ENCODE measurements around the gene IFITM1. TPM values are rescaled to one million over a fixed set of nuclear protein-coding genes. Genes with fewer than 3 reads are reported as not detected.

IFITM1 gene
- total and polyA plus RNA-seq, 2 of the 13 experiments (the other 11 are each of a cell fraction or from before 2014, with no cell fraction given), result 0.38 to 11.1 TPM

DNA sequence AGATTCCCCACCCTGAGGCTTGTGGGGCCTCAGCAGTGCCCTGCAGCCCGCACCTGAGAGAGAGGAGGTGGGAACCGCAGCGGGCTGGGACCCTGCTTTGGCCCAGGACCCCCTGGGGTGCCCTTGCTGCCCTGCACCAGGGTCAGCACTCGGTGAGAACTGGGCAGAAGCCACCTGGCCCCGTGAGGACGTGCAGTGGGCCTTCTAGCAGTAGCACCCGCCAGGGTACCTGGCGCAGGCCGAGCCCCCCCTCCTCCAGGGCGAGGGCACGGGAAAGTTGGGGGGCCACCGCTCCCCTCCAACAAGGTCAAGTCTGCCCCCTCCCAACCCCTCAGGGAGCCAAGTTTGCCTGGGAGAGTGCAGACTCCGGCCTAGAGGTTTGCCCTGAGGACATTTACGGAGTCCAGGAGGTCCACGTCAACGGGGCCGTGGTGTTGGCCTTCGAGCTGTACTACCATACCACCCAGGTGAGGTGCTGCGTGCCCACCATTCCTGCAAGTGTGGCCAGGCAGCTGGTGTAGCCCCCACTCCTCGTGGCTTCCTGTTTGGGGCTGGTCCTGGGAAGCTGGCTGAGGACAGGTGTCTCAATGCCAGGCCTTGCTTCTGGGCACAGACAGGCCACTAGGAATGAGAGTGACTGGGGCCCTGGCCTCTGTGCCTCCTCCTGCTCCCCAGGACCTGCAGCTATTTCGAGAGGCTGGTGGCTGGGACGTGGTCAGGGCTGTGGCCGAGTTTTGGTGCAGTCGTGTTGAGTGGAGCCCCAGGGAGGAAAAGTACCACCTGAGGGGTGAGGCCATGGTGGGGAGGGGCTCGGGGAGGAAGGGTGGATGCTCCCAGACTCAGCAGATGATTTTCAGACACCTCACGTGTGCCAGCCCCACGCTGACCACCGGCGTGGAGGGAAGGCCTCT lies 21.4 kb upstream of the IFITM1 start:
- 93% methylated on average over 10 of the region's 29 CpGs for WGBS (ENCODE audit: low lambda C conversion rate)
- Histone ChIP-seq H2AFZ (ENCODE audit: low read length) (no peak overlapping the region), H3K4me1 (ENCODE audit: insufficient read depth, low read length) (peaks cover 26% of the 10 kb centered on the region), H3K36me3 (replicated peaks in 1 of 2; ENCODE audit: control insufficient read depth in 1 of 2, insufficient read depth in 2 of 2, low read length in 2 of 2) (0 out of 5 replicates have a peak, but pooled peaks cover 0 to 2% of the 10 kb centered on the region in 2 experiments), H3K4me3 (replicated peaks in 1 of 3; ENCODE audit: insufficient read depth in 1 of 3, low read depth in 2 of 3, low read length in 3 of 3) (no peak overlapping the region), H3K27me3 (ENCODE audit: control insufficient read depth in 1 of 2, insufficient read depth in 2 of 2, low read length in 2 of 2) (peaks cover 5 to 13% of the 10 kb centered on the region in 2 experiments), H3K27ac (ENCODE audit: extremely low read length, insufficient read depth, low read length) (no peak overlapping the region), H3K9ac (ENCODE audit: insufficient read depth, low read depth, low read length) (no peak overlapping the region), H3K79me2 (ENCODE audit: insufficient read depth, low read length) (no peaks in the 10 kb centered on the region), H4K20me1 (ENCODE audit: insufficient read depth, low read length) (no peaks in the 10 kb centered on the region), H3K9me3 (ENCODE audit: low read length) (no peaks in the 10 kb centered on the region), H3K4me2 (ENCODE audit: low read depth, low read length) (no peak overlapping the region)
- intact Hi-C loops (cut with micrococcal nuclease; ENCODE audit: unreplicated experiment) (no loop called here), in situ Hi-C loops (cut with HindIII; ENCODE audit: extremely low pct_ligation_motif_present, low pct_unique_long_range_greater_than_20kb) (no loop called here)
- FAIRE-seq (no peak), DNase-seq (ENCODE audit: low spot score) (no peak), ATAC-seq (no peak)
- POLR2A ChIA-PET, result no interaction called here
- CTCF ChIA-PET (ENCODE audit: low intra/inter-chr PET ratio, low total read pairs), result no interaction called here
- no TSS peak for BruUV-seq (replicated peaks)
- TF ChIP-seq RBFOX2 (IDR thresholded peaks at IDR 0.05; ENCODE audit: low read depth, low read length), result no peak
- no peak for TF ChIP-seq ZFP41 (CRISPR knock-in tag; IDR thresholded peaks at IDR 0.05; ENCODE audit: borderline replicate concordance)
- no peak for TF ChIP-seq RFX3 (CRISPR knock-in tag; IDR thresholded peaks at IDR 0.05)
- TF ChIP-seq, protein P1, sequence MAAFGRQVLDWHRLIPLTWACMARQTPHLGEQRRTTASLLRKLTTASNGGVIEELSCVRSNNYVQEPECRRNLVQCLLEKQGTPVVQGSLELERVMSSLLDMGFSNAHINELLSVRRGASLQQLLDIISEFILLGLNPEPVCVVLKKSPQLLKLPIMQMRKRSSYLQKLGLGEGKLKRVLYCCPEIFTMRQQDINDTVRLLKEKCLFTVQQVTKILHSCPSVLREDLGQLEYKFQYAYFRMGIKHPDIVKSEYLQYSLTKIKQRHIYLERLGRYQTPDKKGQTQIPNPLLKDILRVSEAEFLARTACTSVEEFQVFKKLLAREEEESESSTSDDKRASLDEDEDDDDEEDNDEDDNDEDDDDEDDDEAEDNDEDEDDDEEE (CRISPR knock-in tag; IDR thresholded peaks at IDR 0.05), result no peak
- no peak for TF ChIP-seq FOSL1 (CRISPR knock-in tag; IDR thresholded peaks at IDR 0.05; ENCODE audit: borderline replicate concordance)
- TF ChIP-seq HNRNPK (IDR thresholded peaks at IDR 0.05; ENCODE audit: low read depth, low read length, poor library complexity, severe bottlenecking), result no peak
- TF ChIP-seq STAG1 (CRISPR knock-in tag; IDR thresholded peaks at IDR 0.05), result no peak
- no peak for TF ChIP-seq PBX3 (CRISPR knock-in tag; IDR thresholded peaks at IDR 0.05; ENCODE audit: borderline replicate concordance)
- TF ChIP-seq ZNF513 (CRISPR knock-in tag; conservative IDR thresholded peaks at IDR 0.05), result no peak
- no peak for TF ChIP-seq SPEN (CRISPR knock-in tag; IDR thresholded peaks at IDR 0.05; ENCODE audit: low read depth)
- TF ChIP-seq ZFY (CRISPR knock-in tag; IDR thresholded peaks at IDR 0.05), result no peak
- TF ChIP-seq HHEX (CRISPR knock-in tag; IDR thresholded peaks at IDR 0.05), result no peak
- no peak for TF ChIP-seq SKIL (CRISPR knock-in tag; IDR thresholded peaks at IDR 0.05; ENCODE audit: borderline replicate concordance)
- TF ChIP-seq FOXP4 (CRISPR knock-in tag; IDR thresholded peaks at IDR 0.05), result no peak
